ENCODE results near the gene TMEM184B. TPM values are rescaled to one million over a fixed set of nuclear protein-coding genes. Genes with fewer than 3 reads are reported as not detected.

TMEM184B gene
- total and polyA plus RNA-seq, 2 of the 8 experiments (the other 6 are each of a cell fraction or from before 2014, with no cell fraction given), result 41.6 to 81.0 TPM

DNA sequence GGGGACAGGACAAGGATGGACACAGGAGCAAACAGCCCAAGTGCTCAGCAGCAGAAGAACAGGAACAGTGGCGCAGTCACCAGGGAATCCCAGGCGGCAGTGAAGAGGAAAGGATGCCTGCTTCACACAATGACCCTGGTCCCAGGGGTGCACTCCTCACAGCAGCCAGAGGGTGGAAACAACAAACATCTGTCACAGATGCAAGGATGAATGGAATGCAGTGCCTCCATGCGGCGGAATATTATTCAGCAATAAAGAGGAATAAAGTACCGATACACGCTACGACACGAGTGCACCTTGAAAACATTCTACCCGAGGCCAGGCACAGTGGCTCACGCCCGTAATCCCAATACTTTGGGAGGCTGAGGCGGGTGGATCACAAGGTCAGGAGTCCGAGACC is 31.7 kb upstream of the TMEM184B start:
- peak overlapping the region; percentile 12; the same call in 1 of the 2 replicates for H2BK5ac ChIP-seq (ENCODE audit: low read depth, low read length)
- TF ChIP-seq SUZ12 (IDR thresholded peaks at IDR 0.05; ENCODE audit: low read length), result no peak
- no peak for TF ChIP-seq ASH2L (IDR thresholded peaks at IDR 0.05; ENCODE audit: low read length)
- TF ChIP-seq HDAC6 (IDR thresholded peaks at IDR 0.05; ENCODE audit: low read depth, low read length), result no peak
- no peak for TF ChIP-seq ZNF274 (IDR thresholded peaks at IDR 0.05; ENCODE audit: borderline replicate concordance, extremely low read depth, low read length)
- TF ChIP-seq, protein P1, sequence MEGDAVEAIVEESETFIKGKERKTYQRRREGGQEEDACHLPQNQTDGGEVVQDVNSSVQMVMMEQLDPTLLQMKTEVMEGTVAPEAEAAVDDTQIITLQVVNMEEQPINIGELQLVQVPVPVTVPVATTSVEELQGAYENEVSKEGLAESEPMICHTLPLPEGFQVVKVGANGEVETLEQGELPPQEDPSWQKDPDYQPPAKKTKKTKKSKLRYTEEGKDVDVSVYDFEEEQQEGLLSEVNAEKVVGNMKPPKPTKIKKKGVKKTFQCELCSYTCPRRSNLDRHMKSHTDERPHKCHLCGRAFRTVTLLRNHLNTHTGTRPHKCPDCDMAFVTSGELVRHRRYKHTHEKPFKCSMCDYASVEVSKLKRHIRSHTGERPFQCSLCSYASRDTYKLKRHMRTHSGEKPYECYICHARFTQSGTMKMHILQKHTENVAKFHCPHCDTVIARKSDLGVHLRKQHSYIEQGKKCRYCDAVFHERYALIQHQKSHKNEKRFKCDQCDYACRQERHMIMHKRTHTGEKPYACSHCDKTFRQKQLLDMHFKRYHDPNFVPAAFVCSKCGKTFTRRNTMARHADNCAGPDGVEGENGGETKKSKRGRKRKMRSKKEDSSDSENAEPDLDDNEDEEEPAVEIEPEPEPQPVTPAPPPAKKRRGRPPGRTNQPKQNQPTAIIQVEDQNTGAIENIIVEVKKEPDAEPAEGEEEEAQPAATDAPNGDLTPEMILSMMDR (IDR thresholded peaks at IDR 0.05; ENCODE audit: control extremely low read depth in 1 of 3, insufficient read depth in 1 of 3, low read depth in 1 of 3, low read length in 3 of 3), result peak; percentile 12 to 40 (median 39); a peak in 3 of 4 replicates
- no peak for TF ChIP-seq EP300 (IDR thresholded peaks at IDR 0.05; ENCODE audit: borderline replicate concordance in 1 of 2, low read depth in 2 of 2, low read length in 2 of 2)
- WGBS, 2 experiments (ENCODE audit: extremely low coverage in 1 of 2, insufficient coverage in 1 of 2, insufficient read length in 1 of 2, insufficient replicate concordance in 2 of 2, low coverage in 1 of 2, low lambda C conversion rate in 2 of 2, missing lambda C conversion rate in 1 of 2), result 93% methylated on average over 13 of the region's 13 CpGs; no CpG with 5 or more reads in 1 of the 2 experiments
- H2BK12ac ChIP-seq (ENCODE audit: low read depth, low read length), result no peak overlapping the region
- H3K56ac ChIP-seq (replicated peaks; ENCODE audit: insufficient read length, low read depth, low read length), result no peak overlapping the region
- H3K36me3 ChIP-seq (ENCODE audit: control insufficient read depth in 2 of 4, insufficient read depth in 4 of 4, low read length in 3 of 4), result peaks cover 30 to 72% (median 47%) of the 10 kb centered on the region in 4 experiments
- H3K27ac ChIP-seq (ENCODE audit: low read depth, low read length), result no peak overlapping the region
- H3K27me3 ChIP-seq (replicated peaks in 1 of 4; ENCODE audit: control insufficient read depth in 3 of 4, extremely low read depth in 1 of 4, insufficient read depth in 3 of 4, low read length in 3 of 4), result no peaks in the 10 kb centered on the region
- H2BK120ac ChIP-seq (replicated peaks; ENCODE audit: low read depth, low read length), result no peak overlapping the region
- H3K4me1 ChIP-seq (replicated peaks in 1 of 4; ENCODE audit: control insufficient read depth in 3 of 4, insufficient read depth in 4 of 4, low read length in 3 of 4), result peaks cover 2 to 15% (median 8%) of the 10 kb centered on the region in 4 experiments
- H3K14ac ChIP-seq (ENCODE audit: insufficient read length), result no peak overlapping the region
- peak overlapping the region; percentile 60 for H3K18ac ChIP-seq (ENCODE audit: extremely low read depth, low read length)
- no peaks in the 10 kb centered on the region for H3K9me3 ChIP-seq (ENCODE audit: insufficient read depth in 2 of 2, low read depth in 1 of 2, low read length in 1 of 2)
- CTCF ChIA-PET (ENCODE audit: partially characterized antibody), result interaction anchor here (0.7 to 4.9 kb wide), 6 partner anchors 9 to 50 kb away, joined by 3 to 43 read pairs (median 10); no protein-coding TSS in a partner anchor
- H3K23ac ChIP-seq (ENCODE audit: insufficient read length), result no peak overlapping the region
- no peak overlapping the region for H2AFZ ChIP-seq (ENCODE audit: low read length)
- H2BK15ac ChIP-seq (ENCODE audit: low read length), result no peak overlapping the region
- H4K8ac ChIP-seq (ENCODE audit: extremely low read depth, insufficient read depth, low read length), result no peak overlapping the region
- H3K9ac ChIP-seq (replicated peaks in 1 of 4; ENCODE audit: extremely low read depth in 1 of 4, low read depth in 3 of 4, low read length in 3 of 4), result no peak overlapping the region
- H4K20me1 ChIP-seq (replicated peaks in 1 of 2; ENCODE audit: control insufficient read depth in 1 of 2, insufficient read depth in 2 of 2, low read length in 2 of 2), result peaks cover 47 to 52% of the 10 kb centered on the region in 2 experiments
- H3K79me1 ChIP-seq (ENCODE audit: low read depth, low read length), result peaks cover 22% of the 10 kb centered on the region
- FAIRE-seq (no peak), DNase-seq (ENCODE audit: low read depth in 1 of 2, low spot score in 2 of 2) (no peak)
- H3K79me2 ChIP-seq (ENCODE audit: control insufficient read depth in 1 of 2, insufficient read depth in 2 of 2, low read length in 2 of 2), result peaks cover 27 to 75% of the 10 kb centered on the region in 2 experiments
- H3K4me3 ChIP-seq (ENCODE audit: extremely low read depth in 1 of 4, insufficient read depth in 2 of 4, low read depth in 3 of 4, low read length in 4 of 4), result no peak overlapping the region
- no peak overlapping the region for H3K4ac ChIP-seq (replicated peaks; ENCODE audit: insufficient read length, low read depth, low read length)
- POLR2A ChIA-PET (ENCODE audit: partially characterized antibody), result interaction anchor here (0.6 to 3.0 kb wide), 4 partner anchors 11 to 20 kb away, joined by 3 to 27 read pairs (median 6); partner anchors contain the start of gene CSNK1E
- no peaks in the 10 kb centered on the region for H3K23me2 ChIP-seq (ENCODE audit: low read depth, low read length)
- H4K5ac ChIP-seq (ENCODE audit: insufficient read length, low read depth, low read length), result no peak overlapping the region
- no peak overlapping the region; a peak in 1 of 4 replicates for H3K4me2 ChIP-seq (ENCODE audit: insufficient read depth in 1 of 2, low read depth in 2 of 2, low read length in 2 of 2)
- H2BK20ac ChIP-seq (ENCODE audit: low read length), result no peak overlapping the region
- no peak overlapping the region for H4K91ac ChIP-seq (replicated peaks; ENCODE audit: insufficient read length, low read length)
- no peak overlapping the region for H2AK5ac ChIP-seq (ENCODE audit: low read depth, low read length)
